ENCODE measurements around the gene ENTPD2.

Gene ENTPD2

GRCh38 chr9:137032858-137033257 is 21.0 kb downstream of the ENTPD2 start:
- CTCF ChIA-PET = interaction anchor here (0.7 to 9.4 kb wide), 5 partner anchors 14 to 204 kb away, joined by 3 to 202 read pairs (median 14); partner anchors contain the start of genes C8G, FBXW5, NPDC1 and SAPCD2
- POLR2A ChIA-PET = no interaction called here
- TF ChIP-seq CTCF (IDR thresholded peaks at IDR 0.05; ENCODE audit: control extremely low read depth, extremely low read depth, low read depth, missing control alignments) = no peak
- no peak for DNase-seq (ENCODE audit: extremely low spot score)

DNA sequence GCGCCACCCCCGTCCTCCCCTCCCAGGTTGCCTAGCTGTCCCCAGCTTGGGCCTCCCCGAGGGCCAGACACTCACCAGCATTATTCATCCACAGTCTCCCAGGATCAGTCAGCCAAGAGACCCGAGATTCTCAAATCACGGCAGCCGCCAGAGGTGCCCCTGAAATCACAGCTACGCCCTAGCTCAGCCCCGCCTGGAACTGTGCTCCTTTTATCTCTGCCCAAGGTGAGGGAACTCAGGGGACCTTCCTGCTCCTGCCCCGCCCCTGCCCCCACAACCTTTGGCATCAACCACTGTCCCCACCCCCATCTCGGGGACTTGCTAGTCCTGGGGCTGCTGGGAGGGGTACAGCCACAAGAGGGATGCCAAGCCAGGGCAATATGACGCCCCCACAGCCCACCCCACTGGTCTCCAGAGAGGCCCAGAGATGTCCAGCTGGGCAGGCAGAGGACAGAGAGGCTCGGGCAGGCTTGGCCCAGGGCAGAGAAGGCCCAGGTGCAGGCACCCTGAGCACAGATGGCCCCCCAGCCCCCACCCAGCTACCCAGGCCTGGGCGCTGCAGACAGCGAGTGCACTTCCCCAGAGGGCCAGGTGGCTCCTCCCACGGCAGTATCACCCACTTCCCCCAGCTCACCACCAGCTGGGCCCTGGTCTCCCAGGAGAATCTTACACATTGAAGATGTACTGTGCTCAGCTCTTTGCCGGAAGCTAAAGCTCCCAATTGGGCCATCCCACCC is 21.8 kb downstream of the ENTPD2 start, which contains the start of gene FUT7:
Gene FUT7 (minus strand): TSS at position 185 of the 737 bp plus-strand sequence. CDS start 97 bp downstream, at position 88.
- no peak for DNase-seq (ENCODE audit: extremely low spot score)
- ChIA-PET POLR2A (interaction anchor here (0.6 kb wide), 1 partner anchor 38 kb away, joined by 5 read pairs; the partner anchor contains the start of gene SAPCD2), CTCF (interaction anchor here (0.7 to 9.4 kb wide), 8 partner anchors 15 to 205 kb away, joined by 3 to 202 read pairs (median 8); partner anchors contain the start of genes AJM1, C8G, FBXW5 and NPDC1)
- no peak for TF ChIP-seq CTCF (IDR thresholded peaks at IDR 0.05; ENCODE audit: control extremely low read depth, extremely low read depth, low read depth, missing control alignments)

- DNase-seq (ENCODE audit: extremely low spot score) = no peak
- CTCF ChIA-PET = interaction anchor here (1.3 to 9.4 kb wide), 20 partner anchors 9 to 259 kb away, joined by 3 to 202 read pairs (median 8); partner anchors contain the start of genes AJM1, C8G, FBXW5 and MAN1B1
- POLR2A ChIA-PET = no interaction called here
- TF ChIP-seq CTCF (IDR thresholded peaks at IDR 0.05; ENCODE audit: control extremely low read depth, extremely low read depth, low read depth, missing control alignments) = no peak
These were observed 23.0 kb downstream of the ENTPD2 start for GRCh38 chr9:137030538-137031527.

GRCh38 chr9:137030006-137030405 is 23.9 kb downstream of the ENTPD2 start:
- ChIA-PET POLR2A (no interaction called here), CTCF (interaction anchor here (0.6 to 9.4 kb wide), 64 partner anchors 9 to 939 kb away, joined by 3 to 202 read pairs (median 6); partner anchors contain the start of genes AJM1, CLIC3, MAN1B1 and NPDC1)
- TF ChIP-seq CTCF (IDR thresholded peaks at IDR 0.05; ENCODE audit: control extremely low read depth, extremely low read depth, low read depth, missing control alignments) = no peak
- no peak for DNase-seq (ENCODE audit: extremely low spot score)

DNA sequence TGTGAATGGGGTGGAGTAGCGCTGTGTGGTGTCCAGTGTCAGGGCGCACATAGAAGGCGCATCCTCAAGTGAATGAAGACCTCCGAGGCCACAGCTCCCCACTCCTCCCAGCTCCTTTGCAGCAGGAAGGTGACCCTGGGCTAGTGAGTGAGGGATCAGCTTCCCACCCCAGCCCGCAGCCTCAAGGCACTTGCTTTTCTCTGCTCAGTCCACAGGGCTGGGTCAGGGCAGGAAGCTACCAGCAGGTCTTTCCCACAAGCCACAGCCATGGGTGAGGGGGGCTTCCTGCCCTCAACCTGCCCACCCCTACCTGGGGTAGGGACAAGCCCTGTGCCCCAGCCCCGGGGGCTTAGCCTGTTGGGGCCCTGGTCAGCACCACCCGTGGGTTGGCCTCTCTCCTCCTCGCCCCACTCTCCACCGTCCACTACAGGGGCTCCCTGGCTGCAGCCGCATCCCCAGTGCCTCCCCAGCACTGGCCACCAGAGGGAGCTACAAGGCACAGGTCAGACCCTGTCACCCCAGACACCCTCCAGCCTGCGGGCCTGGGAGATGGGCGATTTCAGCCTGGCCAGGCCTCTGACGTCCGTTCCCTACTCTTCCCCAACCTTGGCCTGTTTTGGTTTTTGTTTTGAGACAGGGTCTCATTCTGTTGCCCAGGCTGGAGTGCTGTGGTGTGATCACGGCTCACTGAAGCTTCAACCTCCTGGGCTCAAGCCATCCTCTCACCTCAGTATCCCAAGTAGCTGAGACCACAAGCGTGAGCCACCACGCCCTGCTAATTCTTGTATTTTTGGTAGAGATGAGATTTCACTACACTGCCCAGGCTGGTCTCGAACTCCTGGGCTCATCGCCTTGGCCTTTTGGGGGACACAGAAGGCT is 24.6 kb downstream of the ENTPD2 start:
- DNase-seq (ENCODE audit: extremely low spot score) = peak; percentile 83
- TF ChIP-seq CTCF (IDR thresholded peaks at IDR 0.05; ENCODE audit: control extremely low read depth, extremely low read depth, low read depth, missing control alignments) = peak; percentile 98
- CTCF ChIA-PET = interaction anchor here (0.6 to 9.4 kb wide), 71 partner anchors 9 to 939 kb away, joined by 3 to 202 read pairs (median 6); partner anchors contain the start of genes AJM1, CLIC3, MAN1B1 and NPDC1
- POLR2A ChIA-PET = no interaction called here

Measured in GM10248 (cell line).